ENCODE measurements around the gene CCDC141.

The CCDC141 gene

DNA sequence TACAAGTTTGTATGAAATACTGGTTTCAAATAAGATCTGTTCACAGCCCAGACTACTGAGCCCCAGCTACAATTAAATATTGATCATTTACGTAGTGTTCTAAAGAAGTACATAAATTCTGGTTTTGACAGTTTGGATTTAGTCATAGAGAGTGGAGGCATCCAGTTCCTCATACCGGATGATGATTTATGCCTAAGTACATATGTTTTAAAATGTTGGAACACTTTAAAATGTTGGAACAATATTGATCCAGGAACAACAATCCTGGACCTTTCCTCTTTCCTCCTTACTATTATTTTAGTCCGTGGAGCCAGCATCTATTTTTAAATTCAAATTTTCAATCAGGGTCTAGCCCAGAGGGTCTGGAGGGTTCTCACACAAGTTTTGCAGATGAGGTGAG, 220.0 kb downstream of the CCDC141 start:
- DNase-seq: no peak
- H4K20me1 ChIP-seq (ENCODE audit: insufficient read depth, low read length): no peaks in the 10 kb centered on the region
- no peaks in the 10 kb centered on the region for H3K9me3 ChIP-seq (replicated peaks; ENCODE audit: insufficient read depth, low read length)
- no peaks in the 10 kb centered on the region for H3F3A ChIP-seq (ENCODE audit: insufficient read depth, low read length)
- no peak overlapping the region for H3K27ac ChIP-seq (ENCODE audit: low read length)
- H3K36me3 ChIP-seq (replicated peaks; ENCODE audit: insufficient read depth, low read length): no peaks in the 10 kb centered on the region
- H3K4me1 ChIP-seq (ENCODE audit: low read length): no peaks in the 10 kb centered on the region
- TF ChIP-seq EZH2phosphoT487 (IDR thresholded peaks at IDR 0.05; ENCODE audit: low read length) (no peak), EZH2 (optimal IDR thresholded peaks at IDR 0.05; ENCODE audit: low read depth, low read length) (no peak)
- TF ChIP-seq, protein P1, sequence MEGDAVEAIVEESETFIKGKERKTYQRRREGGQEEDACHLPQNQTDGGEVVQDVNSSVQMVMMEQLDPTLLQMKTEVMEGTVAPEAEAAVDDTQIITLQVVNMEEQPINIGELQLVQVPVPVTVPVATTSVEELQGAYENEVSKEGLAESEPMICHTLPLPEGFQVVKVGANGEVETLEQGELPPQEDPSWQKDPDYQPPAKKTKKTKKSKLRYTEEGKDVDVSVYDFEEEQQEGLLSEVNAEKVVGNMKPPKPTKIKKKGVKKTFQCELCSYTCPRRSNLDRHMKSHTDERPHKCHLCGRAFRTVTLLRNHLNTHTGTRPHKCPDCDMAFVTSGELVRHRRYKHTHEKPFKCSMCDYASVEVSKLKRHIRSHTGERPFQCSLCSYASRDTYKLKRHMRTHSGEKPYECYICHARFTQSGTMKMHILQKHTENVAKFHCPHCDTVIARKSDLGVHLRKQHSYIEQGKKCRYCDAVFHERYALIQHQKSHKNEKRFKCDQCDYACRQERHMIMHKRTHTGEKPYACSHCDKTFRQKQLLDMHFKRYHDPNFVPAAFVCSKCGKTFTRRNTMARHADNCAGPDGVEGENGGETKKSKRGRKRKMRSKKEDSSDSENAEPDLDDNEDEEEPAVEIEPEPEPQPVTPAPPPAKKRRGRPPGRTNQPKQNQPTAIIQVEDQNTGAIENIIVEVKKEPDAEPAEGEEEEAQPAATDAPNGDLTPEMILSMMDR (IDR thresholded peaks at IDR 0.05; ENCODE audit: low read length): no peak
- no peak overlapping the region for H3K9ac ChIP-seq (ENCODE audit: low read length)
- no peaks in the 10 kb centered on the region for H3K9me2 ChIP-seq (replicated peaks; ENCODE audit: insufficient read depth, low read length)
- no peak overlapping the region for H2AFZ ChIP-seq (ENCODE audit: low read length)
- no peaks in the 10 kb centered on the region for H3K27me3 ChIP-seq (replicated peaks; ENCODE audit: insufficient read depth, low read length)
- no peaks in the 10 kb centered on the region for H3K79me2 ChIP-seq (ENCODE audit: low read length)
- no peak overlapping the region for H3K4me2 ChIP-seq (ENCODE audit: low read depth, low read length)
- no peak overlapping the region for H3K4me3 ChIP-seq (ENCODE audit: low read length)

DNA sequence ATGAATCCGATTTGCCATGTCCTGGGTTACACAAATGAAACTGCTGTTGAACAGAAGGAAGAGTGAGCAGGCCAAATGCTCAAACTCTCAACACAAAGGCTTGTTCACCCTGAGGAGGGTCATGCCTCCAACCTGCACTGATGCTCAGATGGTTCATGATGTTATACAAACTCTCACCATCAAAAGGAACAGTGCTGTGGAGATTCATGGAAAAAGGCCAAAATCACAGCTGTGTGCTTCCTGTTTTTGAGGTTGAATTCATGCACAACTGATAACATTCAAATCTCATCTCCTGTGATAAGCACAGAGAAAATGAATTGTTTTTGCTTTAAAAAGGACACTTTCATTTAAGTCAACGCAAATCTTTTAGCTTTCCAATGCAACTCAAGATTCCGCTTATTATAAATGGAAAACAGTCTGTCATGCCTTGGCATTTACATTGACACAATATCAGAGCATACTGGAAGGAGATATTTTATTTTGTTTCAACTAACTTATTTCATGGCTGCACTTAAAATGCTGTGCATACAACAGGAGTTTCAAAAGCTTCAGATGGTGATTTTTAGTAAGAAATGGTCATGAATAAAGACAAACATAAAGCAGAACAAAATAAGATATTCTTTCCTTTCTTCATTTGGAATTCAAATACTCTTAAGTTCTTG, 220.5 kb downstream of the CCDC141 start:
- Histone ChIP-seq H4K20me1 (ENCODE audit: insufficient read depth, low read length) (no peaks in the 10 kb centered on the region), H3K9me3 (replicated peaks; ENCODE audit: insufficient read depth, low read length) (no peaks in the 10 kb centered on the region), H3F3A (ENCODE audit: insufficient read depth, low read length) (no peaks in the 10 kb centered on the region), H3K4me3 (ENCODE audit: low read length) (no peak overlapping the region), H3K27ac (ENCODE audit: low read length) (no peak overlapping the region), H3K79me2 (ENCODE audit: low read length) (no peaks in the 10 kb centered on the region), H3K9me2 (replicated peaks; ENCODE audit: insufficient read depth, low read length) (no peaks in the 10 kb centered on the region), H2AFZ (ENCODE audit: low read length) (no peak overlapping the region), H3K27me3 (replicated peaks; ENCODE audit: insufficient read depth, low read length) (no peaks in the 10 kb centered on the region), H3K4me2 (ENCODE audit: low read depth, low read length) (no peak overlapping the region), H3K9ac (ENCODE audit: low read length) (no peak overlapping the region), H3K4me1 (ENCODE audit: low read length) (no peaks in the 10 kb centered on the region), H3K36me3 (replicated peaks; ENCODE audit: insufficient read depth, low read length) (no peaks in the 10 kb centered on the region)
- DNase-seq: no peak
- TF ChIP-seq, protein P1 (IDR thresholded peaks at IDR 0.05; ENCODE audit: low read length): no peak
- TF ChIP-seq EZH2 (optimal IDR thresholded peaks at IDR 0.05; ENCODE audit: low read depth, low read length) (no peak), EZH2phosphoT487 (IDR thresholded peaks at IDR 0.05; ENCODE audit: low read length) (no peak)

DNA sequence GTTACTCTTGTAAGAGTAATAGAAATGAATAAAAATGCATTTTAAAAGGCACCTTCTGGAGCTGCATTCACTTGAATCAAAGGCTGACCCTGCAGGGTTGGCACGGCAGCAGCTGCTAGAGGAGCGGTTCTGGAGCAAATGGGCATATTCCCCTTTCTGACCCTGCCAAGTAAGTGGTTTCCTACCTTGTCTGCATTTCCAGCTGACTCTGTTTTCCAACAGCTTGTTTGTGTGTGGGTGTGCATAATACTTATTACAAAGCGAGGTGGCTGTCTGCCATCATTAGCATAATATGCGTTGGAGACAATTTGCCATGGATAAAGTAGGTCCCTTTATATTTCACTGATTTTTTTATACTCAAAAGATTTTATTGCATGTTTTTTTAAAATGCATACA, 221.5 kb downstream of the CCDC141 start:
- H3K9me2 ChIP-seq (replicated peaks; ENCODE audit: insufficient read depth, low read length): no peaks in the 10 kb centered on the region
- no peaks in the 10 kb centered on the region for H3K27me3 ChIP-seq (replicated peaks; ENCODE audit: insufficient read depth, low read length)
- H4K20me1 ChIP-seq (ENCODE audit: insufficient read depth, low read length): no peaks in the 10 kb centered on the region
- no peak overlapping the region for H2AFZ ChIP-seq (ENCODE audit: low read length)
- H3K9me3 ChIP-seq (replicated peaks; ENCODE audit: insufficient read depth, low read length): no peaks in the 10 kb centered on the region
- no peak for DNase-seq
- no peak overlapping the region for H3K27ac ChIP-seq (ENCODE audit: low read length)
- TF ChIP-seq, protein P1 (IDR thresholded peaks at IDR 0.05; ENCODE audit: low read length): no peak
- TF ChIP-seq EZH2phosphoT487 (IDR thresholded peaks at IDR 0.05; ENCODE audit: low read length) (no peak), EZH2 (optimal IDR thresholded peaks at IDR 0.05; ENCODE audit: low read depth, low read length) (no peak)
- H3K79me2 ChIP-seq (ENCODE audit: low read length): no peaks in the 10 kb centered on the region
- no peaks in the 10 kb centered on the region for H3K36me3 ChIP-seq (replicated peaks; ENCODE audit: insufficient read depth, low read length)
- no peak overlapping the region for H3K9ac ChIP-seq (ENCODE audit: low read length)
- no peaks in the 10 kb centered on the region for H3F3A ChIP-seq (ENCODE audit: insufficient read depth, low read length)
- H3K4me2 ChIP-seq (ENCODE audit: low read depth, low read length): no peak overlapping the region
- no peak overlapping the region for H3K4me3 ChIP-seq (ENCODE audit: low read length)
- no peaks in the 10 kb centered on the region for H3K4me1 ChIP-seq (ENCODE audit: low read length)

Data from MM.1S (cell line).